D341Med (cell line): ENCODE data around the gene CD8B2.
"Not testable (repeated sequence)": the region's sequence is repeated elsewhere in the genome, so short reads cannot be mapped to it uniquely, and the experiment has no call there.

ENCODE experiments used
- DNase-seq: peaks from one replicate; pipeline ENCODE4 v3.0.0; 2012; ENCODE audit warnings: low spot score

CD8B2 gene

GRCh38 chr2:106551417-106552130 is 64.4 kb downstream of the CD8B2 start:
- no peak for DNase-seq

GRCh38 chr2:106552921-106553320 is 65.8 kb downstream of the CD8B2 start:
- no peak for DNase-seq

GRCh38 chr2:106553321-106553720 is 66.2 kb downstream of the CD8B2 start:
- DNase-seq, result no peak

- DNase-seq, result no peak
Observed at GRCh38 chr2:106554411-106554810, 67.2 kb downstream of the CD8B2 start.

GRCh38 chr2:106555053-106555452 is 67.9 kb downstream of the CD8B2 start:
- DNase-seq, result no peak

GRCh38 chr2:106559786-106560185 is 72.6 kb downstream of the CD8B2 start:
- DNase-seq, result not testable (repeated sequence)

GRCh38 chr2:106560773-106561172 is 73.6 kb downstream of the CD8B2 start:
- DNase-seq, result no peak

- no peak for DNase-seq
Observed at GRCh38 chr2:106561356-106561755, 74.2 kb downstream of the CD8B2 start.

GRCh38 chr2:106561803-106562202 is 74.6 kb downstream of the CD8B2 start:
- no peak for DNase-seq

GRCh38 chr2:106562268-106563186 is 75.4 kb downstream of the CD8B2 start:
- no peak for DNase-seq

GRCh38 chr2:106563195-106563594 is 76.0 kb downstream of the CD8B2 start:
- DNase-seq, result no peak

GRCh38 chr2:106565599-106565998 is 78.4 kb downstream of the CD8B2 start:
- no peak for DNase-seq

GRCh38 chr2:106566050-106566449 is 78.9 kb downstream of the CD8B2 start:
- DNase-seq, result no peak

GRCh38 chr2:106566484-106566883 is 79.3 kb downstream of the CD8B2 start:
- not testable (repeated sequence) for DNase-seq

GRCh38 chr2:106570316-106570715 is 83.2 kb downstream of the CD8B2 start:
- no peak for DNase-seq
